ENCODE results near the gene ADCY3.

The ADCY3 gene

DNA sequence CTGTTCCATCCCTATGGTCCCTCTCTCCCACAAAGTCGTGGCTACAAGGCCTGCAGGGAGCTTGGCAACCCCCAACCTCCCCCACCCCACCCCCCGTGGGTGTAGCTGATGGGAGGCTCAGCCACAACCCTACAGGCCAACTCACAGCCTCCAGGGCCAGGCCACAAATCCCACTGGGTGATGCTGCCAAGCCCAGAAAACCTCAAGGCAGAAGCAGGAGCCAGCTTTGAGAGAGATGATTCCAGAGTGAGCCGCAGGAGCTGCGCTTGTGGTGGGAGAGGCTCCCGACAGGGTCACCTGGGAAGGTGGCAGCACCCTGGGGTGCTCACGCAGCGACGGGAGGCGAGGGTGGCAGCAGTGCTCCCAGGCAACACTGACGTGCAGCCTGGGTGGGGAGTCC, 44.8 kb downstream of the ADCY3 start:
- no peak for DNase-seq (ENCODE audit: low read depth, low spot score)

DNA sequence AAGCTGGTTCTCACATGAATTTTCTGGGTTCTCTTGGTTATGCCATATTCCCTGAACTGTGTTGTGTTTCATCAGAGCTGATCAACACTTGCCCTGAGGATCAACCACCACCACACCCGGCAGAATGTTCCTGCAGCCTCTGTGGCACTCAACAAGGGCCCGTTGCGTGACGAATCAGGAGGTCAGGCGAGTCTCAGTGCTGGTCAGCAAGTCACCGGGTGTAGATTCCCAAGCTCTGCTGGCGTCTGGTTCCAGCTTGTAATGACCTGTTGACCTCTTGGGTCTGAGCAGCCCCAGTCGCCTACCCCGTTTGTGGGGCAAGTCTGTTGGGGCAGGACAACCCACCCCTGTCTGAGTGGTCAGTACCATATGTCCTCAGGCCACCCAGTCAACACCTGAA, 46.0 kb downstream of the ADCY3 start:
- no peak for DNase-seq (ENCODE audit: low read depth, low spot score)

DNA sequence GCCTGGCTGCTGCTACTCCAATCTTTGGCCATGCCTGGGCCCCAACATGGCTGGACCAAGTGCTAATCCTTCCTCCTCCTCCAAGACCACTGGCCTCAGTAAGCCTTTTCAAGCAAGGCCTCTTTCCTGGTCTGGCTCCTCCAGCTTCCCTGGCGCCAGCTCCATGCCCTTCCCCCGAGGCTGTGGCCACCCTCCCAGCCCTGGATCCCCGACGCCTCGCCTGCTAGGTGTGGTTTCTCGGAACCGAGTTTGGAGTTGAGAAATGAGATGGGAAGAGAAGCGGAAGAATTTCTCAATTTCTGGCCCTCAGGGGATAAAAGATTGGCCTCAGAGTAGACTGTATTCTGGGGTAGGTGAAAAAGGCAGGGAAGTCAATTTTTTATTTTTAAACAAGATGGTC, 46.4 kb downstream of the ADCY3 start:
- no peak for DNase-seq (ENCODE audit: low read depth, low spot score)

DNA sequence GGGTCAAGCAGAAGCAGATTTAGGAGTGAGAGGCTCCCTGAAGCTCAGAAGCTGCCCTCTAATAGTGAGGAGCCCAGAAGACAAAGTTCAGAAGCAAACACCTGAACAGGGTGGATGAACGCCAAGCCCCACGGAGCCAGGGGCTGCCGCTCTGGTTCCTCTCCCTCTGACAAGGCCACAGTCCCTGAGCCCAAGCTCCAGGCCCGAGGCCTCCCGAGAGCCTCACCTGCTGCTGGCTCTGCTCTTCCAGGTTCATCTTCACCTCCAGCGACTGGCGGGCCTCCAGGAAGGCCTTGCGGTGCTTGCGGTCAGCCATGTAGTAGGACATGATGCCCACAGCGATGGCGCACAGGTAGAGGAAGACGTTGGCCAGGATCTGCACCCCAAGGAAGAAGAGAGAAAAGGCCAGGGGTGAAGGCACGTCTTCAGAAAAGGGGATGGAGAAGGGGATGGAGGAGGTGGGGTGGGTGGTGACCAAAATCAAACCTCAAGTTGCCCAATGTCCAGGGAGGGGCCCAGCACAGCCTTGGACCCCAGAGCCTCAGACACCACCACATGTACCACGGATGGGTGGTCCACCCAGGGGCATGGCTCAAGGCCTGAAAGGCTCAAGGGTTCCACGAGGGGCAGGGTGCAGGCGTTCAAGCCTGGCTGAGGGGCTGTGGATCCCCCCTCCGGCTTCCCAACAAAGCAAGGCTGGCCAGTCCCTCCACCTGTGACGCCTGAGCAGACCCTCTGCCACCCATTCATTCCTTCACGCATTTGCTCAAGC, 47.5 kb downstream of the ADCY3 start:
- no peak for DNase-seq (ENCODE audit: low read depth, low spot score)

DNA sequence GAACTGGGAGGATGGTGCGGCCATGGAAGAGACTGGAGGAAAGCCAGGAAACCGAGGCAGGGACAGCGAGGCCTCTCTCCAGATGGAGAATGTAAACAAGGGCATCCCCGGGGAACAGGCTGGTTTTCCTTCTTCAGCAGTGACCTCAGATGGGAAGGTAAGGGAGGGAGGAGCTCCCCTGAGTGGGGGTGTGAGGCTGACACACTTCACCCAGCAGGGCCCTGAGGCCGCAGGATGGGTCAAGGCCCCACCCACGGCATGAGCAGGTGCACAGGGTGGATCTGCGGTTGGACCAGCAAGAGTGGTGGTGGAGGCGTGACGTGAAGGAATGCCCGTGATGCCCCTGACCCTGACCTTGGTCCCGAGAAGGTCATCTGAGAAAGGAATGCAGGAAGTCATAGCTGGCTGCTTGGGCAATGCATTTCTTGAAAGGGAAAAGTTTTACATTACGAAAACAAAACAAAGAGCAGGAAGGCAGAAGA, 48.1 kb downstream of the ADCY3 start:
- DNase-seq (ENCODE audit: low read depth, low spot score) = no peak

DNA sequence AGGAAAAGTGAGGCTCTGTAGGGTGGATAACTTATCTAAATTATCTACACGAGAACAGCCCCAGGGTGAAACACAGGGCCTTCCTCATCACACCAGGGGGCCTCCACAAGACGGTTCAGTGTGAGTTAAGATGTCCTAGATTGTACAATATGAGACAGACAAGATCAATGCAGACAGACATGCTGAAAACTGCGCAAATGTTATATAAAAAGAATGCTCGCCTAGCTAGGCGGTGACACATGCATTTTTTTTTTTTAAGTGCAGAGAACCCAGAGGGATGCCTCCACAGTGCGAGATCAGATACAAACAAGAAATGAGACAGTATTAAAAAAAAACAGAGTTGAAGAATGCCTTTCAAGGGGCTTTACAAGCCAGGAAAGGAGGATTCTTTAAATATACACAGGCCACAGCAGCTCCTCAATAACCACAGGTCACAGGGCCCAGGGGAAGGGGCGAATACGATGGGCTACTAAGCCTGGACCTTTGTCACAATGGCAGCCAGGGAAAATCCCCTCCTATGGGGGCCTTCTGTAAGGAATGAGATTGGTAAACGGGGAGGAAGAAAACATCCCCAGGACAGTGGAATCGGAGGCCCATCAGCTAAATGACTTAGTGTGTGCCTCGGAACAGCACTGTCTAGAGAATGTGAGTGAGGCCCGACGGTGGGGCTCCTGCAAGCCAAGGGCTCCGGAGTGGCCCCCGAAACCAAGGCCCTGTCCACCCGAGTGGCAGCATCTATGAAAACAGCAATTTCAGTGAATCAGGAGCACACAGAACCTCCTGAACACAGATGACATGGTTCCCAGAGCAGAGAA, 48.9 kb downstream of the ADCY3 start:
- no peak for DNase-seq (ENCODE audit: low read depth, low spot score)

DNA sequence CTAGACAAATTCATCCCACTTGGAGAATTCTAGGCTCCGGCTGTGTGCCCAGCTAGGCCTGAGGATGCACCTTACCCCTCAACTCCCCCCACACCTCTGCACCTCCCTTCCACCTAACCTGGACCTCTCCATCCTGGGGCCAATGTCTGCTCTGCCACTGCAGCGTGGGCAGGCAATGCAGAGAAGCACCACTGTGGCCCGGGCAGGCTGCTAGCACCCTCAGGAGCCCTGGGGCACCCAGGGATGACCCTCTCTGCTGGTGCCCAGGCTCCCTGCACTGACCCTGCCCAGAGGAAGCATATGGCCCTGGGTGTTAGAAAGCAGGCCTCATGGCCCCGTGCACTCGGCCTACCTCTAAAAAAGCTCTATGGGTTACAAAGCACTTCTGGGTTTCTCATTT, 49.6 kb downstream of the ADCY3 start:
- no peak for DNase-seq (ENCODE audit: low read depth, low spot score)

DNA sequence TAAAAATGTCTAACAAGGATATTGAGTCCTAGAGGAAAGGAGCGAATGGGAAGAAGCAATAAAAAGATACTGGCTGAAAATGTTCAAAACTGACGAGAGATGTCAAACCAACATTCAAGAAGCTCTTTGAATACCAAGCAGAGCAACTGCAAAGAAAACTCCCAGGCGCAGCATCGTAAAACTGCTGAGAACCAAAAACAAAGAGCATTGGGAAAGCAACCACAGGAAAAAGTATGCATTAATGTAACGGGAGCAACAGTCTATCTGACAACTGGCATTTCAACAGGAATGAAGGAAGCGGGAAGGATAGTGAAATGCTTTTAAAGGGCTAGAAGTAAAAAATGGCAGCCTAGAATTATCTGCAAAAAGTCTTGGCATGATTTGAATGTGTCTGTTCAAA, 53.1 kb downstream of the ADCY3 start:
- no peak for DNase-seq (ENCODE audit: low read depth, low spot score)

DNA sequence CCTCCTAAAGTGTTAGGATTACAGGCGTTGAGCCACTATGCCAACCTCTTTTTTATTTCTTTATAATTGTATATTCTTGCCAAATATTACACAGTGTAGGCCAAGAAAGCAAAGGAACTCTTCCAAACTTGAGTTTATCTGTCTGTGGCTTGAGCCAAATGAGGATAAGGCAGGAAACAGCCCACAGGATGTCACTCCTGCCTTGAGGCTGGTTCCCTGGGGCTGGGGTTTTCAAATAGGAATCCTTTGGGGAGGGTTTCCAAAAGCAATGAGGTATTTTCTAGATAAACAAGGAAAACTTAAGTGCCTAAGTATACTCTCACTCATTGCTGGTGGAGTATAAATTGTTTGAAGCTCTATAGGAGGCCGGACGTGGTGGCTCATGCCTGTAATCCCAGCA, 56.4 kb downstream of the ADCY3 start:
- no peak for DNase-seq (ENCODE audit: low read depth, low spot score)

DNA sequence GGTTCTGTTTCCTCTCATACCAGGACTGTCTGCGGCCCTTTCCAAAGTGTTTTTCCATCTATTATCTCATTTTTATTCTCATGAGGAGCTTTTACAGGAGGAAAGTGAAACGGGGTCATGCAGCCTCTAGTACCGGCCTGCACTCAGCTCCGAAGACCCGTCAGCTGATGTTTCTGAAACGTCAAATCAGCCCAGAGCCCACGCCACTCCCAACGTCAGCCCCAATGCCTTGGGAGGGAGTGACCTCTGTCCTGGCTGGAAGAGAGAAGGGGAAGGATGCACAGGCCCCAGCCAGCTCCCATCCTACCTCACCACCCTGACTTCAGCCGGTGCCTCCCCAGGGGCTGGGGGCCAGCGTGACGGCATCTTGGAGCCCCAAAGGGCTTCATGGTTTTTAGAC, 58.5 kb downstream of the ADCY3 start:
- no peak for DNase-seq (ENCODE audit: low read depth, low spot score)

DNA sequence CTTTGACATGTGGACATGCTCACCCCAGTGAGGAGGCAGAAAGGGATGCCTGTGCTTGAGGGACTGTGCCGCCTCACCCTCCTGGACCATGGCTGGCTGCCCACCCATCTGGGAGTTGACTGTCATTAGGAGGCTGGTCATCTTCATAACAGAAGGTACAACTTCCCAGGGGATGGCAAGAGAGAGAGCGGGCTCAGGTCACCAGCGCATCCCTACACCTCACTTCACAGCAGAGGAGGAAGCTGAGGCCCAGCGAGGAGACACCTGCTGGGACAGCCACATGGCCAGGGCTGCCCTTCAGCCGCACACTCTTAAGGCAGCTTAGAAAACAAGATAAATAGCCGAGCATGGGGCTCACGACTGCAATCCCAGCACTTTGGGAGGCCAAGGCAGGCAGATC, 59.4 kb downstream of the ADCY3 start:
- no peak for DNase-seq (ENCODE audit: low read depth, low spot score)

DNA sequence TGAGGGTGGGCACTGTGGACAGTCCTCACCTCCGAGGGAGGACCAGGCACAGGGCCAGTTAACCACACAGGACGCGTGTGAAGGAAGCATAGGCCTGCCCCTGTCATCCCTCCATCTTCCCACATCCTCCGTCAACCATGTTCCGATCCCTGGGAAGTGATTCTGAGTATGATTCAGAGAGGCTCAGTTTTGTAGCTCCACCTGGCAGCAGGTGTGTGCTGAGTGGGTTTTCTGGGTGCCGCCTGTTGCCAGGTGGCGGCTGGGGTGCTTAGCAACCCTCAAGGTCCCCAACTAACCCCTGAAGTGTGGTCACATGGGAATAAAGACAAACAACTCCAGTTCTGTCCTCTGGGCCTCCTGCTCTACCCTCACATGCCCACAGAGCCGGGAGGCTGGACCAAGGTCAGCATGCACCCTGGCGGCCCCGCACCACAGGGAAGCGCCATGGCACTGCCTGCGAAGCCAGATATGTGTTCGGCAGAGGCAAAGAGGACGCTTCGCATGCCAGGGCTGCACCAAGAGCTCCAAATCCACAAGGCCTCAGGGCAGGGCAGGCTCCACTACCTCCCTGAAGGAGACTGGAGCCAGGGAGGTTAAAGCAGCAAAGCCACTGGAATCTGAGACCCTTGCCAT, 60.0 kb downstream of the ADCY3 start:
- DNase-seq (ENCODE audit: low read depth, low spot score) = no peak

DNA sequence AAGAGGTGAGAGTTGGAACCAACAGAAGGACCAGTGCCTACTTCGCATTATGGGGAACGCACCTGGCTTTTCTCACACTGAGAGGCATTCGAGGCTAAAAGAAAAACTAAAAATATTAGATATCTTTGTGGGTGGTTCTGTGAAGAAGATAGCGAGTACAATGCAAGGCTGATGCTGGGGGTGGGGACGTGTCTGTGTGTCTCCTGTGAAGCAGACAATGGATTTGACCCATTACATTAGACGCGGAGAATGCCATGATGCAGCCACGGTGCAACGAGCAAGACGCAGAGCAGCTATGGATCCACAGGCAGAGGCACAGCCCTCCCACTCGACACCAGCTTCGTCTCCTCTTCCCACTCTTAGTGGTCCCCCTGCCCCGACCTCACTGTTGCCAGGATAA, 61.0 kb downstream of the ADCY3 start:
- no peak for DNase-seq (ENCODE audit: low read depth, low spot score)

DNA sequence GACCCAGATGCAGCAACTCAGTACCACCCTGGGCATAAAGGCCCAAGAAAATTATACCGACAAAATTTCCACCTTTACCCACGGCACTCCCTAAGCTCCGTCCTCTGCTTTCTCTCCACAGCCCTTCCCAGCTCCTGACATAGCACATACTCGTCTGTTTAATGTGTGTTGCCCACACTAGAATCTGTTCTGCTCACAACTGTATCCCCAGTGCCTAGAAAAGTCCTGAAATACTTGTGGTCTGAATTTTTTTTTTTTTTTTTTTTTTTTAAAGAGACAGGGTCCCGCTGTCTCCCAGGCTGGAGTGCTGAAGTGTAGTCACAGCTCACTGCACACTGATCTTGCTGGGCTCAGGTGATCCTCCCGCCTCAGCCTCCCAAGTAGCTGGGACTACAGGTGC, 62.3 kb downstream of the ADCY3 start:
- no peak for DNase-seq (ENCODE audit: low read depth, low spot score)

DNA sequence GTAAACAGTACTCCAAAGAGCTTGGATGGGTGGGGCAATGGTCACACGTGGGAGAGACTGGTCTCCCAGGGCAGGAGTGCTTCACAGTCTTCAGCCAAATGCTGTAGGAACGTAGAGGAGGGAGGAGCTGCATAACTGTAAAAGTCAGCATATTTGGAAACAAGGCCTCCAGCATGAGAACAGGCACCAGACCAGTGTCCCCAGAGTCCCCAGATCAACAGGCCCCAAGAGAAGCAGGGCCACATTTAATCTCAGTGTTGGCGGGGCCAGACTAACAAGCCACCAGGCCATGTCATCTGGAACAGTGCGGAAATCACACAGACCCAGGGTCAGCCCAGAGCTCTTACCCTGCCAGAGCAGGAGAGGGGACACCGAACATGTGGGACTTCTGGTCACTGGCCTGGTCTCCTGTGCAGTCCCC, 63.2 kb downstream of the ADCY3 start:
- no peak for DNase-seq (ENCODE audit: low read depth, low spot score)

DNA sequence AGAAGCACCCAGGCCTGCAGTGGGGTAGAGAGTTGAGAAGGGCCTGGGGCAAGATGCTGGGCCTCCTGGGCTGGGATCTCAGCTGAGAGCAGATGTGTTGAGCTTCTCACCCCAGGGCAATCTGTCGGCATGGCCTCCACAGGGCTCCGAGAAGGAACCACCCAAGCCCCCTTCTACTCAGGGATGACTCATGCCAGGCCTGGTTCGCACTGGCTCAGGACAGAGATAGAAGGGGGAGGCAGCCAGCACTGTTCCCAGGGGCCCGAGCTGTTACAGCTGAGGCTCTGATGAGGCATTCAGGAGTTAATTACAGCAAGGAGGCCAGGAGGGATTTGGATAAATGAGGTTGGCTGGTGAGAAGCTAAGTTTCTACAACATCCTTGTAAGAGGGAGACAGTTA, 64.3 kb downstream of the ADCY3 start:
- DNase-seq (ENCODE audit: low read depth, low spot score) = peak; percentile 74

DNA sequence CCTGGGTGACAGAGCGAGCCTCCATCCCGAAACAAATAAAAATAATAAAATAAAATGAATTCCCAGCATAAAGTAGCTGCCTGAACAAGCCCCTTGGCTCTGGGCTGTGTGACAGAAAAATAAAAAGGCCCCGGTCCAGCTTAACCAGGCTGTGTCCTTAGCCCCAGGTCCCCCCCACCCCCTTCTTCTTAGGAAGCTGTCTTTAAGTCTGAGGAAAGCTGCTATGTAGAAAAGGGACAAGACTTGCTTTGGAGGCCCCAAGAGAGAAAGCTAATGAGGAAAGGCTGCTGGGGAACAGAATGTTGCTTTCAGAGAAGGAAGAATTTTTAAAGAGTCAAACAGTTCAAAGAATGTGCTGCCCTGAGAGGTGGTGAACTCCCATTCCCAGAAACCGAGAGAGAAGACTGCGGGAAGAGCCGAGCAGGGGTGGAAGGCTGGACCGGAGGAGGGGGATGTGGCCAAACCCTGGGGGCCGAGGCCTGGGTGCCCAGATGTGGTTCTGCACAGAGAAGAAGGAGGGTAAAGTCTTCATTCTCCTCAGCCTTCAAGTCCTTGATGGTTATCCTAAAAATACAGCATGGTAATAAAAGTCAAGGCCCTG, 64.9 kb downstream of the ADCY3 start:
- no peak for DNase-seq (ENCODE audit: low read depth, low spot score)

DNA sequence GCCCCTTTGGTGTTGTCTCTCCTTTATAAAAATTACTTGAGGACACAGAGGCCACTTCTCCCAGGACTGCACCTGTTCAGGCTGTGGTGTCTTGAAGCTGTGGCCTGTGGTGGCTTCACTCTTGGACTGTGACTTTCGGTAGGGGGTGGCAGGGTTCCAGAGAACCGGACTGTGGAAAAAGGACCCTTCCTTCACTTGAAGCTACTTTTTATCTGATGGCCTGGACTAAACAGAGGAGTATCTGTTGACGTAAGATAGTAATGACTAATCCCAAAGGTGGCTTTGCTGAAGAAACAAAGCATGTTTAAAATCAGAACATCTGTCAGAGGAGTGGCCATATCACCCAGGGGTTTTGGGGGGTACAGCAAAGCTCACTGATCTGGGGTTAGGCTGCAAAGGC, 66.0 kb downstream of the ADCY3 start:
- no peak for DNase-seq (ENCODE audit: low read depth, low spot score)

DNA sequence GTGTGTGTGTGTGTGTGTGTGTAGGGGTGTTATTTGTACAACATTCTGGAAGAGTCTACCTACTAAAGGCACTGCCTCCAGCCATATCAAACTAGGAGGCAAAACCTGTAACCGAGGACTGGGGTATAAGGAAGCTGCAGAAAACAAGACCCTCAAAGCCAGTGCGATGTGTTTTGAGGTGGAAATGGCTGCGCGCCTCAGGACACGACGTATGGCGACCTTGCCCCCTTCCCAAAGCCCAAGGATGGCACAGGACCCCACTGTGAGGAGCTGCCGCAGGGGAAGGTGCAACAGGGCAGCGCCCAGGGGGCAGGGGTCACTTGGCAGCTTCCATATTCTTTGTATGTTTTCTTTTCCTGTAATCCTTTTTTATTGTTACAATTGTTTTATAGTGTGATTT, 67.0 kb downstream of the ADCY3 start:
- DNase-seq (ENCODE audit: low read depth, low spot score) = no peak

DNA sequence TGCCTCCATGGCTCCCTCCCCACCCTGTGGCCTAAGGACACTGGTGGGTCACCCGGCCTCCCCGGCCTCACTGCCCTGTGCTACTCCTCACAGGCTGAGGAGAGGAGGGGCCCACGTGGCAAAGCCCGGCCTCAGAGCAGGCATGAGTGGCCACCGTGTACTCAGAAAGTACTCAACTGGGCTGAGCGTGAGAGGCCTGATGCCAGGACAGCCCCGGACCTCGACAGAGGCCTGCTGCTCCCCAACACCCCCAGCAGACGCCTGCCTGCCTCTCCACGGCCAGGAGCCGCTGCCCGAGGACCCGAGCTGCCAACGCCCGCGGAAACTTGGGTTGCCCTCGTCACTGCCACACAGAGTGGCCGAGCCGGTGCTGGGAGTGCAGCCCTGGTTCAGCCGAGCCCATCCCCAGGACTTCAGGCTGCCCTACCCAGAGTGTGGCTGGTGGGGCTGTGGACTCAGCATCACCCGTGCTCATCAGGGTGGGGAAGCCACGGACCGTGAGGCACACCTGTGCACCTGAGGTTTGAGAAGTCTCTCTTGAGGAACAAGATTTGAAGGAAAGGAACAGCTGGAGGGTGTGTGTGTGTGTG, 67.5 kb downstream of the ADCY3 start:
- DNase-seq (ENCODE audit: low read depth, low spot score) = no peak

DNA sequence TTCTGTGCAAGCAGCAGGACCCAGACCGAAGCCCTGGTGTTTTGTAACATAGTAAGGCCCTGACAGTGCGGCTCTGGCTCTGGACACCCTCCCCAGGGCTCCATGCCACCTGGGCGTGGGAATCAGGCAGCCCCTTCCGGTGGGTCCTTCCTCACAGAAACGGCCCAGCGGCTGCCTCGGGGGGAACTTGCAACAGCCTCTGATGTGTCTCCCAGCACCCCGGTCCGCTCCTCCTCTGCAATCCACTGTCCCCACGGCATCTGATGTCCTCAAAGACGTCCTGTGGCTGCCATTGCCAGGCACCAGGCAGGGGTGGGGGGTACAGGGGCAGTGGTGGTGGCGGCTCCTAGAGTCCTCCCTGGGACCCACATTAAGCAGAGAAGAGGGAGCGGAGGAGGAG, 68.0 kb downstream of the ADCY3 start:
- DNase-seq (ENCODE audit: low read depth, low spot score) = no peak

DNA sequence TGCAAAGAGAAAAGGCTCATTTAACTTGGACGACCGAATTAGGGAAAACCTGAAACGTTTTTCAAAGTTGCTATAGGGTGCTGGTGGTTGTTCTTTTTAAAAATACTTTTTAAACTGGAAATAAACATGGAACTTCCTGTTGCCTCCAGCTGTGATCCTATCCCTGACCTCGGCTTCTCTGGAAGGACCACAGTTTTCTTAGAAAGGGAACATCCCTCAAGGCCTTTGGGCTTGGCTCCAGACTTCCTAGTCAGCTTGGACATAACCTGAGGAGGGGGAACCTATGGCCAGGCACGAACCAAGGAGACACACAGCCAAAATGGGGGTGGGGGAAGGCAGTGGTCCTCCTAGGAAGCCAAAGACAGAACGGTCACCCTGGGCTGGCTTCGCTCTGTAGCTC, 69.1 kb downstream of the ADCY3 start:
- no peak for DNase-seq (ENCODE audit: low read depth, low spot score)
